Keratinocyte (primary cell): ENCODE data around the gene PHLDA3.

Experiments used
- CTCF ChIP-seq, 3 experiments: IDR thresholded peaks in 1 of 3; conservative IDR thresholded peaks in 1 of 3; optimal IDR thresholded peaks in 1 of 3; 2 replicates in 2 of 3; 3 replicates in 1 of 3; pipeline versions ENCODE3 to v1.5.1; 2011; ENCODE audit warnings: low read length in 3 of 3, mild to moderate bottlenecking in 3 of 3, moderate library complexity in 2 of 3, control low read depth in 1 of 3, inconsistent platforms in 1 of 3; ENCODE audit not compliant: insufficient read depth in 2 of 3; ENCODE audit errors: extremely low read depth in 1 of 3
- EZH2 ChIP-seq: IDR thresholded peaks from one replicate; pipeline ENCODE4 v1.6.1; 2012; ENCODE audit warnings: inconsistent platforms, mild to moderate bottlenecking, low read length, moderate library complexity

GRCh38 chr1:201511396-201511940 lies 42.5 kb upstream of the PHLDA3 start:
- TF ChIP-seq CTCF (optimal IDR thresholded peaks at IDR 0.05 in 1 of 3, IDR thresholded peaks at IDR 0.05 in 1 of 3, conservative IDR thresholded peaks at IDR 0.05 in 1 of 3; ENCODE audit: extremely low read depth in 1 of 3, insufficient read depth in 2 of 3, low read length in 3 of 3), result no peak
- no peak for TF ChIP-seq EZH2
